Measurements from ENCODE around the gene RNASE1.

RNASE1 gene

DNA sequence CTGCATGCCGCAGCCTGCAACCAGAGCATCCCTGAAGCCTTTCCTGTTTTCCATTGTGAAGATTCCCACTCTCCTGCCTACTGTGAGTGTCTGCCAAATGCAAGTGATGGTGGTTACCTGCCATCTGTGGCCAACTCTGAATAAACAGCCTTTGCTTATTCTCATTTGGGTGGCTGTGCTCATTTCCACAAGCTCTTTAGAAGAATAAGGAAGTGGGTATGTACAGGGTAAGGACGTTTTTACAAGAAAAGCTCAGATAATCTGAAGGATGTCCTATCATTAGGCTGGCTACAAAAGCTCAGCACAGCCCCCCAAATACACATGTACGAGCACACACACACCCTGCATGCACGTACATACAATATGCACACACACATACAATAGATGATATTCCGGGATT, 7.3 kb upstream of the RNASE1 start:
- DNase-seq: no peak
- intact Hi-C loops (cut with DNase I): no loop called here

DNA sequence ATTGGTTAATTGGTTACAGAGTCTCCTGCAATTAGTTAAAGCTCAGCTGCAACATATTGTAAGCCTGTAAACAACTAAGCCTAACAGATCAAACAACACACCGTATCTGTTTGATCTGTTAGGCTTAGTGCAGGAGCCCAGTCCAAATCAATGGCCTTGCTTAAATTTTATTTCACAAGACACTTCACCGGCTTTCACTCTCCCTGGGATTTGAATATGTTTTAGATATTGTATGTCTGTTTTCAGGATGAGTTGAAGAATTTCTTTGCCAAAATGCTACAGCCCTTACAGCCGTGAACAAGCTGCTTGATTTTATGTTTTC, 5.5 kb upstream of the RNASE1 start:
- intact Hi-C loops (cut with DNase I): no loop called here
- no peak for DNase-seq

DNA sequence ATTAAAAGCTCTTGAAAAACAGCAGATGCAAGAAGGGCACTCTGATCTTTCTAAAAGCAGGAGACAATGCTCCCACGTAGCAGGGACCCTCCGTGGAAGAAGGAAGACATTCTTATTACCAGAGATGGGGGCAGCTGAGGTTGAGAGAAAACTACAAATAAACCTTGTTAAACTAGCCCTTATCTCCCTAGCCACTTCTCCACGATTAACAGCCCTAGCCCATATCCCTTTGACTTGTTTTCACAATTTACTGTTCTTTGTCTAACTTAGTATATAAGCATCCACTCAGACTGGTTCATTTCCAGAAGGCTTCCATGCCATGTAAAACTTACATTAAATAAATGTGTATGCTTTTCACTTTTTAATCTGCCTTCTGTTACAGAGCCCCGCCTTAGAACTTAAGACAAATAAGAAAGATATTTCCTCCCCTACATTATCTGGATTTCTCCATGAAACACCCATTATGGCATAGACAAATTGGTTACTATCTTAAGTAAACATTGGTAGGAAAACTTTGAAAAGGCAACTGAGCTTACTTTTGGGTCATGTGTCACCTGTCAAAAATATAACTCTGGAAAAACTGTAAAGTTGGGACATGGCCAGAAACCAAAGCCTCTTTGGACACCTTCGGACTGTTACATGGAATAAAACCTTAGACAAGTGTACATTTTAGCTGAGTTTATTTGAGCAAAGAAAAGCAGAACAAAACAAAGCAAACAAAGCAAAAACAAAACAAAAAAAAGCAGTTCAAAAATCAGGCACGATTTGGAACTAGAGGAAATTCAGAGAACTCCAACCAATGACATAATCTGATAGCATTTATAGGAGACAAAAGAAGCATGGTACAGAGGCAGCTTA, 4.9 kb upstream of the RNASE1 start:
- intact Hi-C loops (cut with DNase I): no loop called here
- no peak for DNase-seq

DNA sequence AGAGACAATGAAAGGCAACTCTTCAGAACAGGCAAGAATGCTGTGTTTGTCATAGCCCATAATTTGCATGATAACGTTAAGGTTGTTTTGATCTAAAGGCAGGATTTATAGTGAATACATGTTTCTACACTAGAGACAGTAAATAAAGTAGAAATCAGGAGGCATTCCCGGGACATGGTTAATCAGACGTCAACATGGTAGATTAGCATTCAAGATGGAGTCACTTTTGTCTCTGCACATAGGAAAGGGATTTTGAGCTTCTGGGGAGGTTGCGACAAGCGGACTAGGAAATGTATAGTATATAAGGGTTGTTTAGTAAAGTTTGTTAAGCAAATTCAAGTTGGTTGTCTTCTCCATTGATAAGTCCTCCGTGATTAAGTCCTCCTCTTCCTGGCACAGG, 2.8 kb upstream of the RNASE1 start:
- no peak for DNase-seq
- intact Hi-C loops (cut with DNase I): no loop called here

DNA sequence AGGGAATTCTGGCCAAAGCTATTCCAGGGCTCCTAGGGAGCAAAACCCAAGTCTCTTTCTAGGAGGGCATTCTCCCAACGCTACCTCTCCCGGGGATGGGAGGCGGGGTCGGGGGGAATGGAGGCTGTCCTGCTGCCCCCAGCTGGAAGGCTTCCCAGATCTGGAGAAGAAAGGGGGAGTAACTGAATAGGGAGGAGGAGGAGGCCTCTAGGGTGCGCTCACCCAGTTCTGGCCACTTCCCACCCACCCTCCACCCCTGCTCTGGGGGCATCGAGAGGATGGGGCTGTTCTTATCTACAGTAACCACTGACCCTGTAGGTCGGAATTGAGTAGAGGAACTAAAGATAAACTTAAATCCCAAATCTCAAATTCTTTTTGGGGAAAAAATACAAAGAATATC, 579 bp upstream of the RNASE1 start:
- intact Hi-C loops (cut with DNase I): loop anchor here (5.0 kb wide), 1 partner anchor 54 kb away; no protein-coding TSS in a partner anchor
- DNase-seq: peak in 5 of 10 donors; percentile 14 to 70 (median 48)

DNA sequence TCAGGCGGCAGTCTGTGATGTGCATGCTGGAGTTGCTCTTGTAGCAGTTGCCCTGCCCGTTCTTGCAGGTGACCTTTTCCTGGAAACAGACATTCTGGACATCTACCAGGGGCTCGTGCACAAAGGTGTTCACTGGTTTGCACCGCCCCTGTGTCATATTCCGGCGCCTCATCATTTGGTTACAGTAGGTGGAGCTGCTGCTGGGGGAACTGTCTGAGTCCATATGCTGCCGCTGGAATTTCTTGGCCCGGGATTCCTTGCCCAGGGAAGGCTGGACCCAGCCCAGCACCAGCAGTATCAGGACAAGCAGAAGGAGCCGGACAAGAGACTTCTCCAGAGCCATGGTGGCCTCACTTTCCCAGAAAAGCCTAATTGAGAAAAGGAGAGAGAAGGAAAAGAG, 918 bp downstream of the RNASE1 start:
- intact Hi-C loops (cut with DNase I): loop anchor here (5.0 kb wide), 1 partner anchor 56 kb away; no protein-coding TSS in a partner anchor
- DNase-seq: peak in 4 of 10 donors; percentile 28 to 89 (median 51)

DNA sequence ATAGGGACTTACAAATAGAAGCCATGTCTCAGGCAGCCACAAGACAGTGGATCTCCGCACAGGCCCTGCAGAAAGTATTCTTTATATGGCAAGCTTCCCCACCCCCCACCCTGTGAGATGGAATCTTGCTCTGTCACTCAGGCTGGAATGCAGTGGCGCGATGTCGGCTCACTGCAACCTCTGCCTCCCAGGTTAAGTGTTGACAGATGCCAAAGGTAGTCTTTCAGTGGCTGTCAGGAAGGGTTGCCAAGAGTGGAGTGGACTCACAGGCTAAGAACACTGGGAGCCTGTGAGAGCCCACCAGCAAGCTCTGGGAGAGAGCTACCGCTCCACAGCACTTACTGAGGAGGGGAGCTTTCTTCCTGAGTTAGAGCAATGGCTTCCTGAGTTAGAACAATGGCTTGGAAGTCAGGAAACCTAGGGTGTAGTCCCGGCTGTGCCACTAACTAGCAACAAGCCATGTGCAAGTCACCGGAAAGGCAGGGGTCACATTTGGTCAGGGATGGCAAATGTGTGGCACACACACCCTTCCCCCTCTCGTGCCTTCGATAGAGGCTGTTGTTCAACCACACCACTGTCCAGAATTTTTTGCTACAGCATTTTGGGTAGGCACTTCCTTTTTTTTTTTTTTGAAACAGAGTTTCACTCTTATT, 2.6 kb downstream of the RNASE1 start:
- intact Hi-C loops (cut with DNase I): loop anchor here (5.0 kb wide), 1 partner anchor 57 kb away; no protein-coding TSS in a partner anchor
- DNase-seq: peak in 1 of 10 donors; percentile 46

DNA sequence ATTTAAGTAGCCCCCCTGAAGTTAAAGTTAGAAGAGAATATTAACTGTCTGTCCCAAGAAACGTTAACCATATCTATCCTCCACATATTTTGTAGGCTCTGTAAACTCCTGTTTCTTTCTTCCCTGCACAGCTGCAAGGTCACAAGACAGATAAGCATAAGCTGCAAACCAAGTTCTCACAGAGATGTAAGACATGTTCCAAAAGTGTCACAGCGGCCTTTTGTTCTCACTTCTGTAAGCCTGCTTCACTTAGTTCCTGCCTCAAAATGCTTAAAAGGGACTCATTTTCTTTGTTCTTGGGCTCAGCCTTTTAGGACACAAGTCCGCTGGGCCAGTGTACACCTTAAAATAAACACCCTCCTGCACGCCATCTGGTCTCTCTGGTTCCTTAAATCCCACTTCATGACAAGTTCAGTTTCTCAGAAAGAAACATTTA, 3.2 kb downstream of the RNASE1 start:
- no peak for DNase-seq
- intact Hi-C loops (cut with DNase I): no loop called here

DNA sequence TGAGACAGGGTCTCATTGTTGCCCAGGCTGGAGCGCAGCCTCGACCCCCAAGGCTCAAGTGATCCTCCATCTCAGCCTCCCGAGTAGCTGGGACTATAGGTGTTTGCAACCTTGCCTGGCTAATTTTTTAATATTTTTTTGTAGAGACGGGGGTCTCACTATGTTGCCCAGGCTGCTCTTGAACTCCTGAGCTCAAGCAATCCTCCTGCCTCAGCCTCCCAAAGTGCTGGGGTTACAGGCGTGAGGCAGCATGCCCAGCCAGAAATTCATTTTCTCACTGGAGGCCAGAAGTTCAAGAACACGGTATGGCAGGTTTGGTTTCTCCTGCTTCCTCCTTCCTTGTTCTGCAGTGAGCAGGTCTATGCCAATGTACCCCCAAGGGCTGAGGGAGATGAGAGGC, 3.7 kb downstream of the RNASE1 start:
- intact Hi-C loops (cut with DNase I): no loop called here
- no peak for DNase-seq

DNA sequence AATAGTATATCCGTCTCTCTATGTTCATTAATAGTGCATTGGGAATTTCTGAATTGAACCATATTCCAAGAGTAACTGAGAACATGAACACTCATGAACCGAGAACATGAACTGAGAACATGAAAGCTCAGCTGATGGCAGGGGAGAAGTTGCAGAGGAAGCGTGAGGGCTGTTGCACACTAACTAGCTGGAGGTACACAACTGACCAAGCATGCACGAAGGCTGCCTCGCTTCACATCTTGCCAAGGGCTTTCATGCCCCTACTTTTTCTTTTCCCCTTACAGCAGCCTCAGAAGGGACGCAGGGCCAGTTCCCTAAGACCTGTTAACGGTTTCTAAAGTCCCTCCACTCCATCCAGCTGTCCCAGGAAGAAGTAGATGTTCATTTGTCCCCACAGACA, 4.3 kb downstream of the RNASE1 start:
- DNase-seq: no peak
- intact Hi-C loops (cut with DNase I): no loop called here

DNA sequence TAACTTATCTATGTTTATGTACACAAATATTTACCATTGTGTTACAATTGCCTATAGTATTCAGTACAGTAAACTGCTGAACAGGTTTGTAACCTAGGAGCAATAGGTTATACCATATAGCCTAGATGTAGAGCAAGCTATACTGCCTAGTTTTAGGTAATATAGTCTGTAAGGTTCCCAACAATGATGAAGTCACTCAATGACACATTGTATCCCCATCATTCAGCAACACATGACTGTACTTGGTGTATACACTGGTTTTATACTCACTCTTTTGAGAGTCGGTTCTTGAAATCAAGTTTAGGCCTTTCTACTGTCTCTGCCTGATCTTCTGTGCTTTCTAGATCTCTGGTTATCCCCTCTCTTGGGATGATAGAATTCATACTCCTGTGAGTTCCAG, 5.5 kb downstream of the RNASE1 start:
- no peak for DNase-seq
- intact Hi-C loops (cut with DNase I): no loop called here

DNA sequence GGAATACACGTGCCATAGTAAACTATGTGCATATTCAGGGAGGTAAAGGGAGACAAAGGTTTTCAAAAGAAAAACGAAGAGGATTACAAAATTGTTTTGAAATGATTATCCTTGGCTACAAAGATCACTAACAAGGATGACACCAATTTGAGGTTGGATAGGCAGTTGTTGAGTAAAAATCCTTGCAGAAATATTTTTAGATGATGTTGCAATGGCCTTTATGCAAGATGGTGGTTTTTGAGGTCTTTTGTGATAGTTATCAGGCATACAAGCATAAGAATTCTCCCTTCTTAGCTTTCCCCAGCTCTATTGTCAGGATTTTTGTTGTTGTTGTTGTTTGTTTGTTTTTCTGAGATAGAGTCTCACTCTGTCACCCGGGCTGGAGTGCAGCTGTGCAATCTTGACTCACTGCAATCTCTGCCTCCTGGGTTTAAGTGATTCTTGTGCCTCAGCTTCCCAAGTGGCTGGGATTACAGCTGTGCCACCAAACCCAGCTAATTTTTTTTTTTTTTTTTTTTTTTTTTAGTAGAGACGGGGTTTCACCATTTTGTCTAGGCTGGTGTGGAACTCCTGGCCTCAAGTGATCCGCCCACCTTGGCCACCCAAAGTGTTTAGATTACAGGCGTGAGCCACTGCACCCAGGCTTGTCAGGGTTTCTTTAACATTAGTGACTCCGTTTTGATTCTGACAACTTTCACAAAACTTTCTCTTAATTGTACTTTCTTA, 7.8 kb downstream of the RNASE1 start:
- no peak for DNase-seq
- intact Hi-C loops (cut with DNase I): no loop called here

DNA sequence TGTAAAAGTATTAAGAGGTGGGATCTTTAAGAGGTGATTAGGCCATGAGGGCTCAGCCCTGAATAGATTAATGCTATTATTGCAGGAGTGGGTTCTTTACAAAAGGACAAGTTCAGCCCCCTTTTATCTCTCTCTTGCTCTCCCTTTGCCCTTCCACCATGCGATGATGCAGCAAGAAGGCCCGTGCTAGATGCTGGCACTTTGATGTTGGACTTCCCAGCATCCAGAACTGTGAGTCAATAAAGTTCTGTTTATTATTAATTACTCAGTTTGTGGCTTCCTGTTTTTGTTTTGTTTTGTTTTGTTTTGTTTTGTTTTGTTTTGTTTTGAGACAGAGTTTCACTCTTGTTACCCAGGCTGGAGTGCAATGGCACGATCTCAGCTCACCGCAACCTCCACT, 10.1 kb downstream of the RNASE1 start:
- intact Hi-C loops (cut with DNase I): no loop called here
- DNase-seq: no peak

DNA sequence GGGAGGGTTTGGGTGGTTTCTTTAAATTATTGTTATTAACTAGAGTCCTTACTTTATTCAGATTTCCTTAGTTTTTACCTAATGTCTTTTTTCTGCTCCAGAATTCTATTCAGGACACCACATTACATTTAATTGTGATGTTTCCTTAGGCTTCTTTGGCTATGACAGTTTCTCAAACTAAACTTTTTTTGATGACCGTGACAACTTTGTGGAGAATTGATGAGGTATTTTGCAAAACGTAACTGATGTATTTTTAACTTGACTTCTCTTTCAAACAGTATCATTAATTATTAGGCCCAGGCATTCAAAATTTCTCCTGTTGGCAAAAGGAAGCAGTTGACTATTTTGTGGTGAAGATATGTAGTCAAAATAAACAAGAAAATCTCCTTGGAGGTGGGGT, 11.0 kb downstream of the RNASE1 start:
- intact Hi-C loops (cut with DNase I): no loop called here
- no peak for DNase-seq

DNA sequence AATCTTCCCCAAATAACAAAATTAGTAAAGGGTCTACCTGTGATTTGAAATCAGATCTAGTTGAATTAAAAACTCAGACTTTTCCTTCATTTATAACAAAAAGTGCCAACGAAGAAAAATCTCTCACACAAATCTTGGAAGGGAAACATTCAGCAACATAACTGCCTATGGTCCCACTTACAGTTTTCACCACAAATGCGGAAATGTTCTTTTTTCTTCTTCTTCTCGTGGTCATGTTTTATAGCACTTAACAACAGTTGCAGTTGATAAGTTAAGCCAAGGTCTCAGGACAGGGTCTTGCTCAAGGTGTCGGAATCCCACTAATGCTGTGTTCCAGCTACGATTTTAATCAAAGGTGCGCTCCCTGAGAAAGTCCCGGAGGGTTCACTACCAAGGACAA, 11.5 kb downstream of the RNASE1 start:
- DNase-seq: no peak
- intact Hi-C loops (cut with DNase I): no loop called here

DNA sequence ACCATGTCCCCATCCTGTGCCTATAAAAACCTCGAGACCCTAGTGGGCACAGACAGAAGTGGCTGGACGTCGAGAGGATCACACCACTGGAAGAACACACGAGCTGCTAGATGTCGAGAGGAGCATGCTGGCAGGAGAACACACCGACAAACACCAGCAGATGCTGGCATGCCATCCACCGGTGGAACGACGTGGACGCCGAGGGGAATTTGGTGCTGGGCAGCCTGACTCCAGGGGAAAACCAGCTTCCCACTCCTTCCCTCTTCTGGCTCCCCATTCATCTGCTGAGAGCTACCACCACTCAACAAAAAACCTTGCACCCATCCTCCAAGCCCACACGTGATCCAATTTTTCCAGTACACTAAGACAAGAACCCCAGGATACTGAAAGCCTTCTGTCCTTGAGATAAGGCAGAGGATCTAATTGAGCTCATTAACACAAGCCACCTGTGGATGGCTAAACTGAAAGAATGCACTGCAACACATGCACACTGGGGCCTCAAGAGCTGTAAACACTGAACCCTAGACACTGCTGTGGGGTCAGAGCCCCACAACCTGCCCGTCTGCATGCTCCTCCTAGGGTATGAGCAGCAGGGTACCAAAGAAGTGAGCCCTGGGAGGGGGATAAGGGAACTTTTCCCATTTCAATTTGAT, 12.1 kb downstream of the RNASE1 start:
- intact Hi-C loops (cut with DNase I): no loop called here

DNA sequence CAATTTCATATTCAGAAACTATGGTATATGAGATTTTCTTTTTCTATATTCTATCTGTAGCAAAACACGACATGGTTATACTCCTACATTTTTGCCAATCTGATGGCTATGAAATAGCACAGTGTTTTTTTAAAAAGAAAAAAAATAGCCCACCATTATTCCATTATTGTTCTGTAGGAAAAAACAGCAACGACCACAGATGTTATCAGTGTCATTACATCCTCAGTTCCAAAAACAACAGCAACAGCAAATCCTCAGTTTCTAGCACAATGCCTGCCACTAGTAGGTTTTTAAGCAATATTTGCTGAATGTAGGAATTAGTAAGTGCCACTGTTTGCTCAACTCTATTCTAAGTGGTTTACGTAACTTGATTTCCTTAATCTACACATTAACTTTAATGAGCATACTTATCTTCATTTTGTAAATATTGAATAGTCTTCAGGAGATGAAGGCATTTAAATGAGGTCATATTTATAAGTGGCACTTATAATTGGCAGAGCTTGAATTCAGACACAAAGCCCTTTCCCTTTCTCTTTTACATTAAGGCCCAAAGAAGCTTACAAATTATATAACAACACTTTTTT, 13.3 kb downstream of the RNASE1 start:
- intact Hi-C loops (cut with DNase I): no loop called here
- DNase-seq: no peak

More for the DNA sequence above, 12.1 kb downstream of the RNASE1 start:
- no peak for DNase-seq

DNA sequence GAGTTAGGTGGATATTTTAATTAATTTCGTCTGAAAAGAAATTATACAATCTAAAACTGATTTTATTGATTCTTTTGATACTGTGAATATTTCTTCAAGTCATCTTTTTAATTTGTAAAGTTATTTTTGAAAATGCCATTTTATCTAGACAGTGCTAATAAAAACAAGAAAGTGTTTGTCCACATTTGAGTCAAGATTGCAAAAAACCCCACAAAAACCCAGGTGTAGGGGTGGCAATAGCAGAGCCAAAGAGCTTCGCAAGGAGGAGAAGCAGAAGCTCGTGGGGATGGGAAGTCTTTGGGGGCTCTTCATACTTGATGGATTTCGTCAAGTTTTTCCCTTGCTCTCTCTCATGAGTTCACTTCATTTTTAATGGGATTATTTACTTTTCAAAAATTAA, 15.6 kb downstream of the RNASE1 start:
- intact Hi-C loops (cut with DNase I): no loop called here

DNA sequence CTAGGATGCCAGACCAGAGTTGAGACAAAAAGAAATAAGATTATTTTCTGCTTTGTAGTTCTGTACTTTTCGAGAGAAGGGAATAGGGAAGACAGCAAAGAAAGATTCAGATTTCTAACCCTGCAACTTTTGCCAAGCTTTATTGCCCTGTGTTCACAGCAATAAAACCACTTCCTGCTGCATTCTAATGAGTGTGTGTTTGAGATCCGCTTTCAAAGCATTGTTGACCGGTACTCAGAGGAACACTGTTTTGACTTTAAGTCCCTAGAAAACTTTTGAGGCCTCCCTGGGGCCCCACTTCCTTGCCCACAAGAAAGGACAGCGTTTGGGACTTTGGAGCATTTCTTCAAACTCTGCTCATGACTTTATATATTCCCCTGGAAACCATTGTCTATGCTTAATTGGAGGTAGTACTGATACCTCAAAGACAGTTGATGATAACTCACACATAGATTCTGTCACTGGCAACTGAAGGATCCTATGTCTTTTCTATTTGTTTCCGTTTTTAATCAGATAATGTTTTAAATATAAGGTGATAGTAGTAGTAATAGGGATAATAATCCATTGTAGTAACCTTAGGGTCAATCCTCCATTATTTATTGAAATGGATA, 20.3 kb downstream of the RNASE1 start:
- no peak for DNase-seq

More for the DNA sequence above, 15.6 kb downstream of the RNASE1 start:
- DNase-seq: no peak

DNA sequence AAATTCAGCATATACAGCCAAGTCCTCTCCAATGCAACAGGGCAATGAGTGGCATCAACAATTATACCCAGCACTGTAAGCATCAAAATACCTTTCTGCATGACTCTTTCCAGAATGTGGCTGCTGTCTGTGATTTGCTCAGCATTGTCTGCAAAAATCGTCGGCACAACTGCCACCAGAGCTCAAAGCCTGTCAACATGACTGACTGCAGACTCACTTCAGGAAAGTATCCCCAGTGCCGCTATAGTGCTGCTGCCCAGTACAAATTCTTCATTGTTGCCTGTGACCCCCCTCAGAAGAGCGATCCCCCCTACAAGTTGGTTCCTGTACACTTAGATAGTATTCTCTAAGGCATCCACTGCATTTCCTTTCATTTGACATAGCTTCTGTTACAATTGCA, 20.8 kb downstream of the RNASE1 start:
- intact Hi-C loops (cut with DNase I): no loop called here
- DNase-seq: peak in 1 of 10 donors; percentile 71

More for the DNA sequence above, 20.3 kb downstream of the RNASE1 start:
- intact Hi-C loops (cut with DNase I): no loop called here
